GM21529 (cell line): Measurements from ENCODE around the gene ATP10B.
"Not testable (repeated sequence)": the region's sequence is repeated elsewhere in the genome, so short reads cannot be mapped to it uniquely, and the experiment has no call there.

ENCODE experiments used
- ATAC-seq: cut with Tn5 transposase; IDR thresholded peaks from one replicate; pipeline ENCODE4 v1.9.1; 2021; ENCODE audit not compliant: unreplicated experiment

ATP10B gene

GRCh38 chr5:160769301-160769700 lies 82.7 kb downstream of the ATP10B start:
- ATAC-seq, result no peak

GRCh38 chr5:160767062-160767461 lies 84.9 kb downstream of the ATP10B start:
- ATAC-seq, result no peak

- ATAC-seq, result no peak
Observed at GRCh38 chr5:160760008-160760407, 92.0 kb downstream of the ATP10B start.

GRCh38 chr5:160757194-160757593 lies 94.8 kb downstream of the ATP10B start:
- no peak for ATAC-seq

- ATAC-seq, result no peak
Observed at GRCh38 chr5:160750938-160751657, 100.9 kb downstream of the ATP10B start.

- ATAC-seq, result no peak
Observed at GRCh38 chr5:160749682-160750081, 102.3 kb downstream of the ATP10B start.

GRCh38 chr5:160749026-160749425 lies 103.0 kb downstream of the ATP10B start:
- no peak for ATAC-seq

GRCh38 chr5:160747987-160748386 lies 104.0 kb downstream of the ATP10B start:
- ATAC-seq, result no peak

- ATAC-seq, result no peak
Observed at GRCh38 chr5:160747559-160747958, 104.5 kb downstream of the ATP10B start.

- no peak for ATAC-seq
Observed at GRCh38 chr5:160744268-160745101, 107.5 kb downstream of the ATP10B start.

- peak; percentile 88 for ATAC-seq
Observed at GRCh38 chr5:160743027-160743426, 109.0 kb downstream of the ATP10B start.

GRCh38 chr5:160742446-160742845 lies 109.6 kb downstream of the ATP10B start:
- ATAC-seq, result no peak

GRCh38 chr5:160727296-160727997 lies 124.6 kb downstream of the ATP10B start:
- ATAC-seq, result no peak

- ATAC-seq, result no peak
Observed at GRCh38 chr5:160726721-160727120, 125.3 kb downstream of the ATP10B start.

GRCh38 chr5:160720822-160721221 lies 131.2 kb downstream of the ATP10B start:
- no peak for ATAC-seq

- ATAC-seq, result not testable (repeated sequence)
Observed at GRCh38 chr5:160715508-160715907, 136.5 kb downstream of the ATP10B start.

- ATAC-seq, result no peak
Observed at GRCh38 chr5:160703547-160704189, 148.3 kb downstream of the ATP10B start.

- peak; percentile 96 for ATAC-seq
Observed at GRCh38 chr5:160702934-160703333, 149.1 kb downstream of the ATP10B start.

- ATAC-seq, result no peak
Observed at GRCh38 chr5:160702311-160702803, 149.7 kb downstream of the ATP10B start.

- ATAC-seq, result no peak
Observed at GRCh38 chr5:160701403-160701802, 150.6 kb downstream of the ATP10B start.

GRCh38 chr5:160699301-160699700 lies 152.7 kb downstream of the ATP10B start:
- ATAC-seq, result no peak
